Stimulated activated CD4-positive, alpha-beta T cell treated with anti-CD3 and anti-CD28 coated beads, TNF-alpha, amount 100 ng/mL, for 48 hours (primary cell): Measurements from ENCODE around the gene TMEM212.
A peak's percentile ranks its signal among the peaks of the same experiment; 100 is the strongest.

Experiments used
- DNase-seq, 3 donors: peaks; one replicate each; pipeline ENCODE4 v3.0.0-alpha.2; 2020; ENCODE audit warnings: low read depth in 3 of 3

Gene TMEM212

DNA sequence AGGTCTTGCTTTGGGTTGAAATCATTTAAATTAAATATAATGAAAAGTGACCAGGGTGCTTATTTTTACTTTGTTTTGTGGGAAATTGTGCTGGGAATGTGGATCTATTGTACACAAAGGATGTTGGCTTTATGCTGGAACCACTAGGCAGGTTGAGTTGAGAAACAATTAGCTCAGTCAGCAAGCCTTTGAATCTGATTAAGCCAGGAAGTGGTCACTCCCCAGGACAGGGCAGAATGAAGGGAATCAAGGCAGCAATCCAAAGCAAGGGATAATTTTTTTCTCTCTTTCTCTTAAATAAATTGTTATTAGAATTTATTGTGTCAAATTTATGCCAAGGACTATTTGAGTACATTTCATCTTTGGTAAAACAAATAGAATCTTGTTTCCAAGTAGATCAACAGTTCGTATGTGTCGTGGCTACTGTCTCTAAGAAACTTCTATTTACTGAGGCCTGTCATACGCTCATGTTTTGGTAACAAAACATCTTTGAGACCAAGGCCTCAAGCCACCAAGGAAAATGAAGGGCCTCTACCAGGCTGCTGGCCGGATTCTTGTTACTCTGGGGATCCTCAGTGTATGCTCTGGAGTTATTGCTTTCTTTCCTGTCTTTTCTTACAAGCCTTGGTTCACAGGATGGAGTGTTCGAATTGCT, at the start of gene TMEM212:
TSS of gene TMEM212 (plus strand) at position 486 of the 655 bp plus-strand sequence. CDS start at position 521, 35 bp downstream.
- no peak for DNase-seq

DNA sequence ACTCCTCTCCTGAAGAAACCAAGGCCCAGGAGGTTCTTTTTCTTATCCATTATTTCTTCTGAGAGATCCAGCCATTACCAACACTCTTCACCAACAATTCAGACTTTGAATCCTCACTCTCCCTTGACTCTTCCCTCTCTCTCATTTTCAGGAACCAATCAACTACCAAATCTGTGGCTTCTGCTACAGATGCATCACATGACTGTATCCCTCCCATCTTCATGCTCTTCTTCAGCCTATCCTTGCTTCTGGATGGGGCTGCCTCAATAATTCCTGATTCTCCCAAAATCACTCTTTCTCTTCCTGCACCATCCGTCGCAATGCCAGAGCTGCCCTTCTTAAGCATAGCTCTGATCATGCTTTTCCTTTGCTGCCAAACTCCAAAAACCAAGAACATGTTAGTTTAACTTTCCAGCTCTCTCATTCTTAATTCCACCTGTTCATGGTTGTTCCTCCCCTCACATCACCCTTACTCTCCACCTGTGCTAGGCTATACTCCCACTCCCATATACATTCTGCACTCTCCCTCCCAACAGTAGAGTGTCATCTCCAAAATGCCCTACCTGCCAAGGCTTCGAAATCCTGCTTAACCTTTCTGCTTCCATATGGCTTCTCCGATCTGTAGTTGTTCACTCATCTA, 46.4 kb upstream of the TMEM212 start:
- no peak for DNase-seq

DNA sequence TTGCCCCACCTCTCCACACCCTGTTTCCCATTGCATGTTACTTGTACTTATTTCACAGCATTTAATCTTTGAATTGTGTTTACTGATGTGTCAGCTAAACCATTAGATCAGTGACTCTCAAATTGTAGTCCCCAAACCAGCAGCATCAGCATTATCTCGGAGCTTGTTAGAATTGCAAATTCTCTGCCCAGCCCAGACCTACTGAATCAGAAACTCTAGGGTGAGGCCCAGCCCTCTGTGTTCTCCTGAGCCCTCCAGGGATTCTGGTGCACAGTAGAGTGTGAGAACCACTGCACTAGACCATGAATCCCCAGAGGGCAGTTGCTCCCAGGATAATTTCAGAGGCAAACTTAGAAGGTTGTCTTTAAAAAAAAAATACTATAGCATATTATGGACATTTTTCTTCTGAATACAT, 45.9 kb upstream of the TMEM212 start:
- DNase-seq = no peak

DNA sequence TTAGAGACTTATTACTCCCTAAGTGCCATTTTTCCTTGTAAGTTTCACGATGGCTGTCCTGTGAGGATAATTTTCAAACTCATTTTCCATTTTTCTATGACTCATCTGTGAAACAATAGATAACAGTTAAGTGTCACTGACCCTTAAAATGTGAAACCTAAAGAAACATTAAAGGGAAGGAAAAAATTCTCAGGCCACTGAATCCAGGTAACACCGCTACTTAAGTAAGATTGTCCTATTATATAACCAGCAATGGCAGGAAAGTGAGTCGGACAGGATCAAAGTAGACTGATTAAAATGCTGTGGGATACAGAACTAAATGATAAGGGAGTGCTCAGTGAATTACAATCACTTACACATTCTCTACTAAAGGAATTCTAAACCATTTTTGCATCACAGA, 45.3 kb upstream of the TMEM212 start:
- DNase-seq = no peak

DNA sequence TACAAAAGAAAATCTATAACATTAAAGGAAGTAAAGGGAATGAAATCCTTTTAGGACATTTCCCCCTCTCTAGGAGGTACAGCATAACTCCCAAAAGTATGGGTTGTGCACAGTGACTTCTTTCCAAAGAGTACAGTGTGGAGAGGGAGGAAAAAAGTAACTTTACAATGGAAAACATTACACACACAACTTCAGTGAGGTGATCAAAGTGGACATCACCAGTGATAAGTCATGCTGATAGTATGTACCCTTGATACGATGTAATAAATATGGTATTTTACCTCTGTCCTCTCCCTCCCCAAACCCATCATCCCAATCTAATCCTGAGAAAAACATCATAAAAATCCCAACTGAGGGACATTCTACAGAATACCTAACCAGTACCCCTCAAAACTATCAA, 43.6 kb upstream of the TMEM212 start:
- DNase-seq = no peak

DNA sequence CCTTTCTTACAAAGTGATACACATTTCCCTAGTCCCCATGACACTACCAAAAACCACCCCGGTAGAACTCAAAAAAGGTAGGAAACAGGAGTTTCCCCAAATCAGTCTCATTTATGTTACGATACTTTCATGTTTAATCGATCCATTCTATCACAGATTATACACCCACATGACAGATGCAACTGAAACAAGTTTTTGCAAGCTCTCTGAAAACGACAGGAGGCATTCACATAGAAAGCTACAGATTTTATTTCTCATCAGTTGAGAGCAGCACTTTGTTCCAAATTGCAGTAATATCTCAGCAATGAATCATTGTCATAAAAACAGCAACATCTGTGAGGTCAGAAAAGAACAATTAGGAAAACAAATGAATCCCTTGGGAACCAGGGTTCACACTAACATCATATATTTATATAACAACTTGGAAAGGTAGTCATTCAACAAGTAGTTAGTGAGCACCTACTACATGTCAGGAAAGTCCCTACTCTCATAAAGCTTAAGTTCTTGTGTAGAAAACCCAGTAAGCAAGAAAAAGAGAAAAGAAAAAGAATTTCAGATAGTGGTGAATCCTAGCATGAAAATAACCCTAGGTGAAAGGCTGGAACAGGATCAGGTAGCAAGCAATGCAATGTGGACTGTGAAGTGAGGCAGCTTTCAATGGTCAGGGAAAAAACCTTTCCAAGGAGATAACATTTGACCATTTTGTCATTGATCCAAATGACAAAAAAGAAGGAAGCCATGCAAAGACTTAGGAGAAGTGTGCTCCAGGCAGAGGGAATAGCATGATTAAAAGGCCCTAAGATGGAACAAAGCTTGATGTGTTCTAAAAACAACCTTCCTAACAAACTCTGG, 41.2 kb upstream of the TMEM212 start:
- DNase-seq = no peak

DNA sequence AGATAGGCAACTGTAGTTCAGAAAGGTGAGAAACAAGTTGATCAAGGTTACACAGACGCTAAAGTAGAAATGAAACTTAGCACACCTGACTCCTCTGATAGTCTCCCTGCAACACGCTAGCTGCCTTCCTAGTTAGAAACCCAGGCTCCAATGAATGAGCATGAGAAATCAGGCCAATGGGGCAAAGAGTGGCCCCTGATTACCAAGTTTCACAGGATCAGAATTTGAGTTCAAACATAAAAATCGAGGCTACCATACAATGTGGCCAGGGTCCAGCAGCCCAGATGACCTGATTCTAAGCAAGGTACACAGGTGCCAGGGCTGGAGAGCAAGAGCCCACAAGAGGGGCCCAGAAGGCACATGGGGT, 40.6 kb upstream of the TMEM212 start:
- DNase-seq = no peak

DNA sequence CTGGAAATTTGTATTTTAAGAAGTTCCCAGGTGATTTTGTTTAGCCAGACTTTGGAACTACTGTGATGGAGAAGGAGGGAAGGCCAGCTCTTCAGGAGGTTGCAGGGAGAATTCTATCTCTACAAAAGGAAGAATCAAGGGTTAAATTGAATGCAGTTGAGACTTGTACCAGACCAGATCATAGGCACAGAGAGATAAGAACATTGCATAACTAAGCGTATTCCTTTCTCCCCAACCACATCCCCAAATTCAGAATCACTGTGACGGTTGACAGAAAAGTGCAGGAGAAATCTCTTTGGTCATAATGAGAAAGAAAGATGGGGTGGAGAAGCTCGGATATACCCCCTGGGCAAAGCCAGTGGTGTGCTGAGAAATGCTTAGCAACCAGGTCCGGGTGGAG, 40.1 kb upstream of the TMEM212 start:
- no peak for DNase-seq

DNA sequence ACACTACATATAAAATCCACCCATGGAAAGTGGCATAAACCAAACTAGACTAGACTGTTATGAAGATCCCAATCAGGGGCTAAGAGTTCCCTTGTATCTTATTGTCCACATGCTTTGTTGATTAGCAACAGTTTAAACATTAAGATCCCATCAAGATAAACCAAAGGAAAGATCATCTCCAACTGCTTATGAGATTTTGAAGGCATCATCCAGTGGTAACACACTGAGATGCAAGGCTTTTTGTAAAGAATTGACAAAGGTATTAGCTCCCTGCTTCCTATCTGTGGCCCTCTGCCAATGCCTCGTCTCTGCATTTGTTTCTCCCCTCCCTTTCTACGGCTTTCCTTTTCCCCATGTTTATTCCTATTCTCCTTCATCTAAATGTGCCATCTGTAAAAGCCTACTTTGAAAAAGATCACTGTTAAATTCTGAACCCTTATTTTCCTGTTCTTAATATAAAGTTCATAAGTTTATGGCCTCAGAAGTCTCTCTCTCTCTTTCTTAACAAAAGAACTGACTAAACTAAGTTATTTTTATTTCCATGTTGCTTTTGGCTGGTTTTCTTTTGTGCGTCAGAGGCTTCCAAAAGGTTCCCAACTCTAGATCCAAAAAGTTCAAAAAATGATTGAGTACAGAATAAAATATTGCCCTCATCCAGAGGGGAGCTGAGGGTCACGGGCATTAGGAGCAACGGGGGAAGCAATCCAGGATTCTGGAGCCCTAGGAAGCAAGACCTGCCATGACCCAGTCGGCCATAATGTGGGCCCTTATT, 38.3 kb upstream of the TMEM212 start:
- DNase-seq = no peak

DNA sequence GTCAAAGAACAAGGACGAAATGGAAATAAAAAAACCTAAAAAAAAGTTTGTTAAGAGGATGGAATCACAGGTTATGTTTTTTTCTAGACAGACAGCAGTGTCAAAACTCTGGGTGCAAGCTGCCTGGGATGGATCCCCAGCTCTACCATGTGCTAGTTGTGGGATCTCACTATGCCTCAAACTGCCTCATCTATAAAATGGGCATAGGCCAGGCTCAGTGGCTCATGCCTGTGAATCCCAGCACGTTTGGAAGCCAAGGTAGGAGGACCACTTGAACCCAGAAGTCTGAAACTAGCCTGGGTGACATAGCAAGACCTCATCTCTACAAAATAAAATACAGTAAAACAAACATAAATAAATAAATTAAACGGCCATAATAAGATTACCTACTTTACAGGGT, 37.5 kb upstream of the TMEM212 start:
- no peak for DNase-seq

DNA sequence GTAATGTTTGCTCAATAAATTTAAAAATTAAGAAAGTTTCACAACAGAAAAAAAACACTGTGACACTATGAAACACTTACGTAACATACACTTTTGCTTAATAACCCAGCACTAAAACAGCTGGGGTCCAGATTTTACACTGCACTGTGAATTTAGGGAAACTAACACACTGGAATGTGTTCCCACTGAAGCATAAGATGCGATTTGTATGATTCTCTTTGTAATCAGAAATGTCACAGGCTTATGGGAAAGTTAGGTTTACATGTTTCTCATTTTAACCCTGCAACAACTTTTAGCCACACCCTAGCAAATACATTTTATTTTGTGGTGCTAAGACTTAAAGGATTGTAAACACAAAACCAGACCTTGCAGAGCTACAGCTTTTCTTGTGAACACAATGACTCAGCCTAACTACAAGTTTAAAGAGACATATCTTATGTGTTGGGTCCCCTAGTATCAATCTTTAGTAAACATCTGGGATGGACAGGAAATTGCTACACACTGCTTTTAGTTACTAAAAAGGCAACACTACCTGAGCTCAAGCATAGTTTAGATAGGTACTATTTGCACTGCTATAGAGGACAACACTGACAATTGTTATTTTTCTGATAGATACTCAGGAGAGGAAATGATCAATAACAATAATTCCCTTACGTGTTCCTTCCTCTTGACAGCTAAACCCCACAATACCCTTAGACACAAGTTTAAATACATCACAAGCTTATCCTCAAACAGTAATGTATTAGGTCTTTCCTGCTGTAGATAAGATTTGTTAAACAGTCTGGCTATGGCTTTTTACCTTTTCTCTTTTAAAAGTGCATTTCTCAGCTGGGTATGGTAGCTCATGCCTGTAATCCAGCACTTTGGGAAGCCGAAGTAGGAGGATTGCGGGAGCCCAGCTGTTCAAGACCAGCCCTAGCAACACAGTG, 36.7 kb upstream of the TMEM212 start:
- no peak for DNase-seq

DNA sequence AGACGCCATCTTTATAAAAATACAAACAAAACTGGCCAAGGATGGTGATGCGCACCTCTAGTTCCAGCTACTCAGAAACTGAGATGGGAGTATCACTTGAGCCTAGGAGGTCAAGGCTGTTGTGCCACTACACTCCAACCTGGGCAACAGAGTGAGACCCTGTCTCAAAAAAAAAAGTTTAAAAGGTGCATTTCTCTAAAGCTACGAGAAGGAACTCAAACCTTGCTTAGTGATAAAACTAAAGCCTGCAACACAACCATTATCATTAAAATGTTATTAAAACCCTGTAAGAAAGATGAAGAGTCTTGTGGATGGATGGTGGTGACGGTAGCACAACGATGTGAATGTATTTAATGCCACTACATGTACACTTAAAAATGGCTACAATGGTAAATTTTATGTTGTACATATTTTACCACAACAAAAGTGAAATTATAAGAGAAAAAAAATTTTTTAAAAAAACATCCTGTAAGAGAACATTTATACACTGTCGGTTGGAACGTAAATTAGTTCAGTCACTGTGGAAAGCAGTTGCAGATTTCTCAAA, 35.9 kb upstream of the TMEM212 start:
- DNase-seq = no peak

DNA sequence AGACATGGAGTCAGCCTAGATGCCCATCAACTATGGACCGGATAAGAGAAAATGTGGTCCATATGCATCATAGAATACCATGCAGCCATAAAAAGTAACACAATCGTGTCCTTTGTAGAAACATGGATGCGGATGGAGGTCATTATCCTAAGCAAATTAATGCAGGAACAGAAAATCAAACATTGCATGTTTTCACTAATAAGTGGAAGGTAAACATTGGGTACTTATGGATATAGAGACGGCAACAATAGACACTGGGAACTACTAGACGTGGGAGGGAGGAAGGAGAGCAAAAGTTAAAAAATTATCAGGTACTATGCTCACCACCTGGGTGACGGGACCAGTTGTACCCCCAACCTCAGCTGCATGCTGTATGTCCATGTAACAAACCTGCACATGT, 35.3 kb upstream of the TMEM212 start:
- no peak for DNase-seq

DNA sequence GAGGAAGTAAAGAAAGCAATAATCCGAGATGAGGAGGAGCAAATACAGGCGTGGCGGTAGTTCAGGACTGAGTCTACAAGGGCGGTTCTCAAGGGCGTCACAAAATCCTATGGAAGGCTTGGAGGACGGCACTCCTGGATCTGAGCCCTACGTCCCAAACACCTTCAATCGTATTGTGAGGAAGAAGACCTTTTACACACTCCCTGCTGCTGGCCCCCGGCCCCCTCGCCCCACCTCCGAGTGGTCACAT, 33.6 kb upstream of the TMEM212 start:
- no peak for DNase-seq

DNA sequence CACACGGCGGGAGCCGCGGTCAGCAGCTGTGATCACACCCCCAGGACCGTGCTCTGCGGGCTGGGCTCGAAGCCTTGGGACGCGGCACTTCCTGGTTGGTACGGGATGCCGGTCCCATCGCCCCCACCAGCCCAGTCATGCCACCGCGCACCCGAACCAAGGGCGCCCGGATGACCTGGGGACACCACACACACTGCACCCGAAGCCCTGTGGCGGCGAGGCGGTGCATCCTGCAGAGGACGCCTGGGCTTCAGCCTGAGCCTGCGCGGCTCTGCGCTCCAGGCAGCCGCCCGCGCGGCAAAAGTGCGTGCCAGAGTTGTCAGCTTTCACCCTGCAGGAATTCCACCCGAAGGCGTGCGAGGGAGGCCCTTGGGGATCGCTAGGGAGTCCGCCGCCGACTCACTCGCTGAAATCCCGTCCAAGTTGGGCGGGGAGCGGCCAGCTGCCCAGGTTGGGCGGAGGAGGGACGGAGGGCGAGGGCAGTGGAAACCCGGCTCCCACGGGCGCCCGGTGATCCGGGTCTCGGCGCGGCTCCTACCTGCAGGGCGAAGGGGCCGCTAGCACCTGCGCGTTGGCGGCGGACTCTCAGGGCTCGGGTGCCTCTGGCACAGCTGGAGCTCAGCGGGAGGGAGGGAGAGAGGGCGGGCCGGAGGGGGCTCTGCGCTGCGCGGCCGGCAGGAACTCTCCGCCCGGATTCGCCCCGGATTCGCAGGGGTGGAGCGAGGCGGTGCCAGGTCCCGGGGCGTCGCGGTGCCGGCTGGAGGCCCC, 33.1 kb upstream of the TMEM212 start, which contains the start of gene PLD1:
TSS of gene PLD1 (minus strand) at position 623 of the 768 bp plus-strand sequence. CDS start 72,432 bp downstream, outside the sequence.
- DNase-seq = peak; percentile 15 to 35 (median 15)

DNA sequence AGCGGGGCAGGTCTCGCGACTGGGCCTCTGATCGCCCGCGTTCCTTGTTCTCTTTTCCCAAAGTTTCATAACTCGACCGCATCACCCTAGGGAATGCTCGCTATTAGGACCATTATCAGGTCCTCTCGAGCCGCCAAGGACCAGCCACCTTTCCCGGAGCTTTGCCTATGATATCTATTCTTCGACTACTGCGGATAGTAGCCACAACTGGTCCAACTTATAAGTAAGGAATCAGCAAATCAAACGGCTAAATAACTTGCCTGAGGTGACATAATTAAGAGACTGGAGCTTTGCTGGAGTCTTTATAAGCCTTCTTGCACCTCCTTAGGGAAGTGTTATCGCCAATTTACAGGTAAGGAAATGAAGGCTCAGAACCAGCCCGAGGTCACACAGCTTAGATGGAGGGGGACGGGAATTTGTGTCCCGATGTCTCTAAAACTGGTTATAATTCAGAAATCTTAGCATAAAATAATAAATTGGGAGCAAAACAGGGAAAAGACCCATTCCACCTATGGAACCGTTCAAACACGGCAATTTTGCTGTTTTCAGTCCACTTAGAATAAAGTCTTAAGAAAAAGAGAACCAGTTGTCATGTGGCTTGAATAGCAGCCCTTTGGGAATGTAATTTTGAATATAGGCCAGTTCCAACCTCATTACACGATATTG, 32.4 kb upstream of the TMEM212 start:
- no peak for DNase-seq

DNA sequence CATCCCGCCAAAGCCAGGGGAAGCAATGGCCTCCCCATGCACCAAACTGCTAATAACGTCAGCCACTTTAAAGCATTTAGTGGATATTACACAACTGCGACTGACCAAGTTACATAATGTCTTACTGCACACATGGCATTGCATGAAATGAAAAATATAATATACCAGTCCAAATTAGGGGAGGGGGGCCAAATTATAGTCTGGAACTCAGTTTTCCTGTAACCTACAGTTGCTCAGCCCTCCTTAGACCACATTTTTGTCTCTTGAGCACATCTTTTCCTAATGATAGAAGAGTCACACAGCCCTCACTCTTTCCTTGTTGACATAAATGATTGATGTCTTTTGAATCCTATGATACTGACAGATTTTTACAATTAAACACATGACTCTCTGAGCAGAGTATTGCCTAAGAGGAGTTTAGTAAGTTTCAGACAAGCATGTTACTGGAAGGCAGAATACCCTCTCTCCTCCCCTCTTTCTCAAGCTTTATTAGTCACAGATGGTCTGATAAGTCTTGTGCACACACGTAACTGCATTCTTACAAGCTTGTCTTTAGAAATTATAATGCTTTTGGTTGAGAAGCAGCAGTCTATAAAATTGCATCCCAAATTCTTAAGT, 31.7 kb upstream of the TMEM212 start:
- no peak for DNase-seq

DNA sequence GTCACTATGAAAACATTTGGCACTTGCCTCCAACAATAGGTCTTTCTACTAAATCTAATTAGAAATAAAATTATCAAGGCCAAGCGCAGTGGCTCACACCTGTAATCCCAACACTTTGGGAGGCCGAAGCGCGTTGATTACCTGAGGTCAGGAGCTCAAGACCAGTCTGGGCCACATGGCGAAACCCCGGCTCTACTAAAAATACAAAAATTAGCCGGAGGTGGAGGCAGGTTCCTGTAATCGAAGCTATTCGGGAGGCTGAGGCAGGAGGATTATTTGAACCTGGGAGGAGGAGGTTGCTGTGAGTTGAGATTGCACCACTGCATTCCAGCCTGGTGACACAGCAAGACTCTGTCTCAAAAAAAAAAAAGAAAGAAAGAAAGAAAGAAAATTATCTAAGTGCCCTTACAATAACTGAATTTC, 31.2 kb upstream of the TMEM212 start:
- no peak for DNase-seq

DNA sequence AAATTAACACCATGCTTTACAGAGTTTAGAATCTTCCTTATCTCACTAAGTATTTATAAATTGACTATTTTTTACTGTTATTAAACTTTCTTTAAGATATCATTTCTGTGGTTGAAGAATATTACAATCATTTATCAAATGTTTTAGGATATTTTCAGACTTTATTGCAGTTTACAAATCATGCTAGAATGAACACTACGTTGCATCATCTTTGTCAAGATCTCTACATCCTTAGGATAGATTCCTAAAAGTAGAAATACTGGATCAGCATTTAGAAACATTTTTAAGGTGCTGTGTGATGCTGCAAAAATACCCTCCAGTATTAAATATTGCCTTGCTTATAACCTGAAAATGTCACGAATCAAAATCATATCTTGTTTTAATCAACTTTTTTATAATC, 30.3 kb upstream of the TMEM212 start:
- DNase-seq = no peak
